SK-N-SH (cell line): ENCODE measurements around the gene WSCD1. TPM values are rescaled to one million over a fixed set of nuclear protein-coding genes. Genes with fewer than 3 reads are reported as not detected.

Experiments used
- CTCF ChIA-PET: fragments of 300-600, 350-600 bp; formaldehyde crosslinking; extraction: SDS; loops from one replicate; lab custom pipeline; 2021; lab: Yijun Ruan, JAX
- POLR2A ChIA-PET: fragments of 350-600 bp; sonication (Branson Sonifier 250); formaldehyde crosslinking; extraction: SDS; loops from one replicate; lab custom pipeline; 2020; ENCODE audit warnings: antibody characterized with exemption, inconsistent platforms; lab: Yijun Ruan, JAX
- DNase-seq: peaks from one replicate; pipeline ENCODE4 v3.0.0; 2012
- H2AFZ ChIP-seq: fragments of 200-600 bp; sonication (generic); 2 replicates; pipeline ENCODE4 v1.8.1; 2016; ENCODE audit warnings: antibody characterized with exemption, mild to moderate bottlenecking, low read depth
- H3F3A ChIP-seq: fragments of 200-600 bp; sonication (generic); replicated peaks from 2 replicates; pipeline ENCODE3; 2016; ENCODE audit warnings: antibody characterized with exemption, mild to moderate bottlenecking; ENCODE audit not compliant: insufficient read depth
- H3K27ac ChIP-seq, 2 experiments: fragments of 200-500 bp in 1 of 2; fragments of 200-600 bp in 1 of 2; sonication (Bioruptor generic) in 1 of 2; sonication (generic), shearing (Covaris generic) in 1 of 2; 2 replicates each; pipeline versions ENCODE4 v1.5.1 to v1.6.1; 2014 to 2016; ENCODE audit warnings: low read depth in 2 of 2, inconsistent platforms in 1 of 2, low read length in 1 of 2, mild to moderate bottlenecking in 1 of 2, mixed read lengths in 1 of 2
- H3K27me3 ChIP-seq: fragments of 200-600 bp; sonication (generic), shearing (Covaris generic); 2 replicates; pipeline ENCODE4 v1.6.1; 2016; ENCODE audit warnings: mixed run types; ENCODE audit not compliant: insufficient read depth
- H3K36me3 ChIP-seq, 2 experiments: fragments of 200-500 bp in 1 of 2; fragments of 200-600 bp in 1 of 2; sonication (Bioruptor generic) in 1 of 2; sonication (generic) in 1 of 2; replicated peaks in 1 of 2; 2 replicates each; pipeline versions ENCODE3 to v1.5.1; 2014 to 2016; ENCODE audit warnings: low read length in 1 of 2, mild to moderate bottlenecking in 1 of 2; ENCODE audit not compliant: insufficient read depth in 2 of 2, control insufficient read depth in 1 of 2
- H3K4me1 ChIP-seq, 2 experiments: fragments of 200-500 bp in 1 of 2; fragments of 200-600 bp in 1 of 2; sonication (Bioruptor generic) in 1 of 2; sonication (generic), shearing (Covaris generic) in 1 of 2; 2 replicates each; pipeline versions ENCODE4 v1.5.1 to v1.6.1; 2014 to 2016; ENCODE audit warnings: low read depth in 1 of 2, low read length in 1 of 2, mixed run types in 1 of 2; ENCODE audit not compliant: insufficient read depth in 2 of 2, control insufficient read depth in 1 of 2
- H3K4me2 ChIP-seq: fragments of 200-600 bp; sonication (generic), shearing (Covaris generic); 2 replicates; pipeline ENCODE4 v1.6.1; 2017; ENCODE audit warnings: mixed run types
- H3K4me3 ChIP-seq, 2 experiments: fragments of 200-500 bp in 1 of 2; fragments of 200-600 bp in 1 of 2; sonication (Bioruptor generic) in 1 of 2; sonication (generic), shearing (Covaris generic) in 1 of 2; 2 replicates each; pipeline versions ENCODE4 v1.5.1 to v1.8.1; 2014 to 2016; ENCODE audit warnings: low read depth in 2 of 2, inconsistent platforms in 1 of 2, low read length in 1 of 2, mild to moderate bottlenecking in 1 of 2, mixed read lengths in 1 of 2, moderate library complexity in 1 of 2
- H3K79me2 ChIP-seq: fragments of 200-600 bp; sonication (generic); 2 replicates; pipeline ENCODE4 v1.8.1; 2017; ENCODE audit warnings: mild to moderate bottlenecking; ENCODE audit not compliant: insufficient read depth
- H3K9ac ChIP-seq: fragments of 200-600 bp; sonication (generic); 2 replicates; pipeline ENCODE4 v1.6.1; 2017; ENCODE audit warnings: mixed run types
- H3K9me2 ChIP-seq: fragments of 200-600 bp; sonication (generic); 2 replicates; pipeline ENCODE4 v1.6.1; 2017; ENCODE audit warnings: mixed run types
- H3K9me3 ChIP-seq: fragments of 200-600 bp; sonication (generic); 2 replicates; pipeline ENCODE4 v1.6.1; 2017; ENCODE audit warnings: mixed run types, mild to moderate bottlenecking, moderate library complexity
- H4K20me1 ChIP-seq: fragments of 200-600 bp; sonication (generic); 2 replicates; pipeline ENCODE4 v1.6.1; 2017; ENCODE audit warnings: mild to moderate bottlenecking, mixed run types; ENCODE audit not compliant: insufficient read depth
- EP300 ChIP-seq, 2 experiments: IDR thresholded peaks; 2 replicates each; pipeline versions ENCODE4 v1.4.0 to v1.6.1; 2012; ENCODE audit warnings: borderline replicate concordance in 1 of 2, low read depth in 1 of 2, low read length in 1 of 2
- FOXJ3 ChIP-seq: sonication (generic); formaldehyde crosslinking; IDR thresholded peaks from 2 replicates; pipeline ENCODE4 v1.5.1; 2020; ENCODE audit warnings: mild to moderate bottlenecking, missing genetic modification reagents
- MXI1 ChIP-seq: IDR thresholded peaks from 2 replicates; pipeline ENCODE4 v1.6.1; 2012; ENCODE audit warnings: mild to moderate bottlenecking, low read depth, low read length, improper control_type of control experiment
- RCOR1 ChIP-seq: fragments of 150-350 bp; IDR thresholded peaks from 2 replicates; pipeline ENCODE4 v1.6.1; 2017; ENCODE audit warnings: antibody characterized with exemption, low read length
- REST ChIP-seq: IDR thresholded peaks from 2 replicates; pipeline ENCODE4 v1.6.1; 2012; ENCODE audit warnings: mild to moderate bottlenecking, low read depth, low read length, moderate library complexity
- SMC3 ChIP-seq: IDR thresholded peaks from 2 replicates; pipeline ENCODE4 v1.6.1; 2012; ENCODE audit warnings: low read depth, low read length, improper control_type of control experiment
- ZBTB33 ChIP-seq: IDR thresholded peaks from 2 replicates; pipeline ENCODE4 v1.4.0; 2012; ENCODE audit warnings: low read depth, borderline replicate concordance
- WGBS: methylation state at CpG from one replicate; pipeline ENCODE4 v1.1.6; 2017; ENCODE audit warnings: low lambda C conversion rate; 5-methylcytosine and 5-hydroxymethylcytosine counted together
- polyA plus RNA-seq, 3 experiments: library from polyadenylated mRNA; depleted of rRNA; stranded (reverse); fragments of >200 nt; gene quantifications; 2 replicates each; pipeline ENCODE4 v1.2.3, GENCODE V29; 2012
- TF ChIP-seq, protein P1 (sequence below): IDR thresholded peaks from 2 replicates; pipeline ENCODE4; 2012

WSCD1 gene
- polyA plus RNA-seq, 1 of the 3 experiments (the other 2 are of a cell fraction), result 0.03 TPM

DNA sequence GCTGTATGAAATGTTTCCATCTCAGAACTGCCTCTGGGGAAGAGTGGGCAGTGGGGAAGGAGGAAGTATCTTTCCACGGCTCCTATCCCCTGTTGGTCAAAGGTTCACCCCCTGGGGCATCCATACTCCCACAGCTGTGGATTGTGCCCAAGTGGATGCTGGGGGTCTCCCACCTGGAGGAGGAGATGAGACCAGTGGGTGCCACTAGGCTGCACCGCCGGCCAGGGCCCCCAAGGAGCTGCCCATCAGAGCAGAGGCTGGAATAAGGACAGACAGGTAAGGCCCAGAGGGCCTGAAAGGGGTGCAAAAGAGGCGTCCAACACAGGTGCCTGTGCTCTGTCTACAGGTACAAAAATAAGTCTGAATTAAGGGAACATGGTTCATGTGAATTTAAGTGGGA, 87.5 kb downstream of the WSCD1 start:
- no peak overlapping the region for H3K4me2 ChIP-seq
- H3K9me3 ChIP-seq, result no peaks in the 10 kb centered on the region

GRCh38 chr17:6159541-6160231, 89.5 kb downstream of the WSCD1 start:
- no peak overlapping the region for H3K4me2 ChIP-seq
- CTCF ChIA-PET, result no interaction called here
- H3K4me1 ChIP-seq, result no peaks in the 10 kb centered on the region; a peak in 1 of 4 replicates
- WGBS, result 42% methylated on average over 14 of the region's 15 CpGs
- H3F3A ChIP-seq, result no peaks in the 10 kb centered on the region
- no peak overlapping the region for H3K9ac ChIP-seq
- TF ChIP-seq EP300 (IDR thresholded peaks at IDR 0.05; ENCODE audit: borderline replicate concordance in 1 of 2, low read depth in 1 of 2, low read length in 1 of 2) (no peak), FOXJ3 (CRISPR knock-in tag) (no peak), REST (no peak), ZBTB33 (no peak), SMC3 (no peak), RCOR1 (no peak), MXI1 (no peak)
- TF ChIP-seq, protein P1, sequence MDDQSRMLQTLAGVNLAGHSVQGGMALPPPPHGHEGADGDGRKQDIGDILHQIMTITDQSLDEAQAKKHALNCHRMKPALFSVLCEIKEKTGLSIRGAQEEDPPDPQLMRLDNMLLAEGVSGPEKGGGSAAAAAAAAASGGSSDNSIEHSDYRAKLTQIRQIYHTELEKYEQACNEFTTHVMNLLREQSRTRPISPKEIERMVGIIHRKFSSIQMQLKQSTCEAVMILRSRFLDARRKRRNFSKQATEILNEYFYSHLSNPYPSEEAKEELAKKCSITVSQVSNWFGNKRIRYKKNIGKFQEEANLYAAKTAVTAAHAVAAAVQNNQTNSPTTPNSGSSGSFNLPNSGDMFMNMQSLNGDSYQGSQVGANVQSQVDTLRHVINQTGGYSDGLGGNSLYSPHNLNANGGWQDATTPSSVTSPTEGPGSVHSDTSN, result no peak
- no peak overlapping the region for H3K4me3 ChIP-seq
- H2AFZ ChIP-seq, result no peak overlapping the region
- peaks cover 17% of the 10 kb centered on the region; the same call in 1 of the 2 replicates for H3K27me3 ChIP-seq
- no peaks in the 10 kb centered on the region for H3K9me2 ChIP-seq
- H4K20me1 ChIP-seq, result no peaks in the 10 kb centered on the region
- DNase-seq, result no peak
- POLR2A ChIA-PET, result no interaction called here
- no peaks in the 10 kb centered on the region for H3K79me2 ChIP-seq
- no peaks in the 10 kb centered on the region for H3K9me3 ChIP-seq
- no peaks in the 10 kb centered on the region for H3K36me3 ChIP-seq
- no peak overlapping the region for H3K27ac ChIP-seq

More for the DNA sequence above, 87.5 kb downstream of the WSCD1 start:
- Histone ChIP-seq H3K4me1 (no peaks in the 10 kb centered on the region; a peak in 1 of 4 replicates), H3K4me3 (no peak overlapping the region), H4K20me1 (no peaks in the 10 kb centered on the region), H2AFZ (no peak overlapping the region), H3K36me3 (no peaks in the 10 kb centered on the region), H3K9me2 (no peaks in the 10 kb centered on the region), H3K27me3 (peaks cover 17% of the 10 kb centered on the region; the same call in 1 of the 2 replicates), H3K79me2 (no peaks in the 10 kb centered on the region), H3K27ac (no peak overlapping the region), H3F3A (no peaks in the 10 kb centered on the region), H3K9ac (no peak overlapping the region)
- whole genome bisulfite sequencing, result 20% methylated on average over 4 of the region's 4 CpGs
- TF ChIP-seq SMC3, result no peak
- ChIA-PET POLR2A (no interaction called here), CTCF (interaction anchor here (0.8 kb wide), 1 partner anchor 573 kb away, joined by 3 read pairs; the partner anchor contains the start of gene NLRP1)
- no peak for DNase-seq
